Right lobe of liver (tissue), 4 donors: Measurements from ENCODE around the gene SPIRE1.

Experiments
- POLR2A ChIP-seq: fragments of 450-650 bp; IDR thresholded peaks from one replicate; pipeline ENCODE4 v1.6.1; 2017; ENCODE audit warnings: antibody characterized with exemption, mild to moderate bottlenecking
- TF ChIP-seq, protein P1 (sequence below), 4 donors: fragments of 200-600 bp in 3 of 4; fragments of 450-650 bp in 1 of 4; IDR thresholded peaks; one replicate each; pipeline versions ENCODE4 v1.5.1 to v1.8.0; 2016 to 2022; ENCODE audit warnings: antibody characterized with exemption in 4 of 4, mild to moderate bottlenecking in 2 of 4
- donor health status: DM: no; HTN: no; CAD: no.
- donor health status: DM: no; HTN: no; CAD: no.
- donor health status: DM: no; HTN: yes; CAD: no.

DNA sequence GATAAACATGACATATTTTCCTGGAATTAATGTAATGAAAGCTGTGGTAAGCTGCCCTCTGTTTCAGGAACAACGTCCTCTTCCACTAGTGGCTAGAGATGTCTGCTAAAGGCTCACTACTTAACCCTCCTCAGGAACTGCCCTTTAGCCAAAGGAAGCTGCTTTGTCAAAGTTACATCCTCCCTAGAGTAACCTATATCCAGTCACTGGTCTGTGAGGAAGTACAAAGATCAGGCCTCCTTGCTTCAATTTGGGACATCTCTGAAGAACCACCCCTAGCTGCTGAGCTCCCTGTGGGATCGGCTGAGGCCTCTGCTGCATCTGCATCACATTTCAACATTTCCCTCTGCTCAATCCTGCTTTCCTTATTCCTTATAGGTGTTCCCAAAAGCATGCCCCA lies 142.4 kb downstream of the SPIRE1 start:
- TF ChIP-seq, protein P1, sequence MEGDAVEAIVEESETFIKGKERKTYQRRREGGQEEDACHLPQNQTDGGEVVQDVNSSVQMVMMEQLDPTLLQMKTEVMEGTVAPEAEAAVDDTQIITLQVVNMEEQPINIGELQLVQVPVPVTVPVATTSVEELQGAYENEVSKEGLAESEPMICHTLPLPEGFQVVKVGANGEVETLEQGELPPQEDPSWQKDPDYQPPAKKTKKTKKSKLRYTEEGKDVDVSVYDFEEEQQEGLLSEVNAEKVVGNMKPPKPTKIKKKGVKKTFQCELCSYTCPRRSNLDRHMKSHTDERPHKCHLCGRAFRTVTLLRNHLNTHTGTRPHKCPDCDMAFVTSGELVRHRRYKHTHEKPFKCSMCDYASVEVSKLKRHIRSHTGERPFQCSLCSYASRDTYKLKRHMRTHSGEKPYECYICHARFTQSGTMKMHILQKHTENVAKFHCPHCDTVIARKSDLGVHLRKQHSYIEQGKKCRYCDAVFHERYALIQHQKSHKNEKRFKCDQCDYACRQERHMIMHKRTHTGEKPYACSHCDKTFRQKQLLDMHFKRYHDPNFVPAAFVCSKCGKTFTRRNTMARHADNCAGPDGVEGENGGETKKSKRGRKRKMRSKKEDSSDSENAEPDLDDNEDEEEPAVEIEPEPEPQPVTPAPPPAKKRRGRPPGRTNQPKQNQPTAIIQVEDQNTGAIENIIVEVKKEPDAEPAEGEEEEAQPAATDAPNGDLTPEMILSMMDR (IDR thresholded peaks at IDR 0.05): no peak
- TF ChIP-seq POLR2A: no peak
